ENCODE results near the gene HIVEP3. TPM values are rescaled to one million over a fixed set of nuclear protein-coding genes. Genes with fewer than 3 reads are reported as not detected.
A peak's percentile ranks its signal among the peaks of the same experiment; 100 is the strongest.

The HIVEP3 gene
- total RNA-seq, 4 donors from 2014 or later, result 4.2 to 6.5 (median 4.7) TPM

- no peak for DNase-seq (ENCODE audit: low spot score in 2 of 2)
- no peak overlapping the region for H3K27ac ChIP-seq
Measured at GRCh38 chr1:41619511-41620364, 299.0 kb downstream of the HIVEP3 start.

GRCh38 chr1:41618871-41619270, 299.9 kb downstream of the HIVEP3 start:
- no peak for DNase-seq (ENCODE audit: low spot score in 2 of 2)
- no peak overlapping the region for H3K27ac ChIP-seq
- H3K4me1 ChIP-seq, result peaks cover 0 to 30% (median 12%) of the 10 kb centered on the region in 4 donors
- no peaks in the 10 kb centered on the region for H3K9me3 ChIP-seq
- TF ChIP-seq EP300 (IDR thresholded peaks at IDR 0.05) (no peak), POLR2A (IDR thresholded peaks at IDR 0.05) (no peak)
- WGBS, 2 donors, result 81 to 88% methylated on average over 6 of the region's 6 CpGs
- H3K36me3 ChIP-seq, result no peaks in the 10 kb centered on the region
- H3K4me3 ChIP-seq, result no peak overlapping the region
- H3K27me3 ChIP-seq, result no peaks in the 10 kb centered on the region

More at GRCh38 chr1:41619511-41620364, 299.0 kb downstream of the HIVEP3 start:
- no peaks in the 10 kb centered on the region for H3K27me3 ChIP-seq
- no peak overlapping the region for H3K4me3 ChIP-seq
- TF ChIP-seq CTCF (IDR thresholded peaks at IDR 0.05) (no peak), EP300 (IDR thresholded peaks at IDR 0.05) (no peak), POLR2A (IDR thresholded peaks at IDR 0.05) (no peak)
- WGBS, 2 donors, result 93% methylated on average over 10 of the region's 10 CpGs
- no peaks in the 10 kb centered on the region for H3K9me3 ChIP-seq
- H3K36me3 ChIP-seq, result no peaks in the 10 kb centered on the region
- H3K4me1 ChIP-seq, result peaks cover 0 to 30% (median 12%) of the 10 kb centered on the region in 4 donors

- 28 to 64% methylated on average over 8 to 14 of the region's 14 CpGs for WGBS, 2 donors
- Histone ChIP-seq H3K4me1 (peaks cover 0 to 28% (median 10%) of the 10 kb centered on the region in 4 donors), H3K36me3 (no peaks in the 10 kb centered on the region), H3K9me3 (no peaks in the 10 kb centered on the region), H3K27me3 (no peaks in the 10 kb centered on the region), H3K4me3 (no peak overlapping the region), H3K27ac (peak overlapping the region in 2 of 4 donors; percentile 49 to 53)
- DNase-seq (ENCODE audit: low spot score in 2 of 2), result peak; percentile 83 to 87
- TF ChIP-seq CTCF (IDR thresholded peaks at IDR 0.05), result peak in 1 of 5 experiments; percentile 14
- no peak for TF ChIP-seq POLR2A (IDR thresholded peaks at IDR 0.05)
- TF ChIP-seq EP300 (IDR thresholded peaks at IDR 0.05), result peak in 1 of 2 donors; percentile 91
Measured at GRCh38 chr1:41618066-41618825, 300.5 kb downstream of the HIVEP3 start.

GRCh38 chr1:41617336-41617735, 301.4 kb downstream of the HIVEP3 start:
- Histone ChIP-seq H3K27me3 (no peaks in the 10 kb centered on the region), H3K36me3 (peaks cover 0 to 2% (median 0%) of the 10 kb centered on the region in 3 donors), H3K4me1 (peaks cover 0 to 21% (median 10%) of the 10 kb centered on the region in 4 donors), H3K27ac (no peak overlapping the region), H3K9me3 (no peaks in the 10 kb centered on the region), H3K4me3 (no peak overlapping the region)
- TF ChIP-seq EP300 (IDR thresholded peaks at IDR 0.05) (no peak), CTCF (IDR thresholded peaks at IDR 0.05) (no peak), POLR2A (IDR thresholded peaks at IDR 0.05) (no peak)
- DNase-seq (ENCODE audit: low spot score in 2 of 2), result no peak
- 75% methylated on average over 5 of the region's 5 CpGs for WGBS, 2 donors

GRCh38 chr1:41616563-41616962, 302.2 kb downstream of the HIVEP3 start:
- Histone ChIP-seq H3K27me3 (no peaks in the 10 kb centered on the region), H3K4me1 (peaks cover 0 to 21% (median 10%) of the 10 kb centered on the region in 4 donors), H3K36me3 (peaks cover 0 to 2% (median 0%) of the 10 kb centered on the region in 3 donors), H3K9me3 (no peaks in the 10 kb centered on the region), H3K27ac (no peak overlapping the region), H3K4me3 (no peak overlapping the region)
- TF ChIP-seq POLR2A (IDR thresholded peaks at IDR 0.05), result no peak
- TF ChIP-seq EP300 (IDR thresholded peaks at IDR 0.05), result no peak
- no peak for TF ChIP-seq CTCF (IDR thresholded peaks at IDR 0.05)
- no peak for DNase-seq (ENCODE audit: low spot score in 2 of 2)
- 90 to 93% methylated on average over 2 of the region's 2 CpGs for WGBS, 2 donors

Measured in tibial nerve (tissue), 4 donors.